HCT116 (cell line): Measurements from ENCODE around the gene CCKAR. TPM values are rescaled to one million over a fixed set of nuclear protein-coding genes. Genes with fewer than 3 reads are reported as not detected.

Experiments used
- ATAC-seq: fragments of 200-7000 bp; cut with Tn5 transposase; 2 replicates; pipeline ENCODE4 v1.9.1; 2020; ENCODE audit warnings: mild to moderate bottlenecking, moderate library complexity
- BruUV-seq: library from RNA; stranded (reverse); fragments of 400-500 nt; replicated peaks from 2 replicates; lab custom pipeline; 2021; lab: Mats Ljungman, UMichigan
- CTCF ChIA-PET: fragments of 300-600 bp; sonication (Branson Sonifier 250); formaldehyde crosslinking; loops from one replicate; lab custom pipeline; 2021; ENCODE audit warnings: antibody characterized with exemption; lab: Charles Lee
- POLR2A ChIA-PET: fragments of 300-600, 350-600 bp; sonication (Branson Sonifier 250); formaldehyde crosslinking; loops from one replicate; lab custom pipeline; 2021; ENCODE audit warnings: antibody characterized with exemption; lab: Charles Lee
- RAD21 ChIA-PET, 2 experiments: fragments of 300-600 bp; sonication (Branson Sonifier 250); formaldehyde crosslinking; loops; one replicate each; lab custom pipeline; 2023; ENCODE audit warnings: low total read pairs in 2 of 2; ENCODE audit not compliant: uncharacterized antibody in 2 of 2, unreplicated experiment in 2 of 2, low non-redundant PET in 1 of 2; lab: Charles Lee
- DNase-seq: peaks from one replicate; pipeline ENCODE4 v3.0.0-alpha.2; 2010; ENCODE audit warnings: low read depth, low spot score
- H2AFZ ChIP-seq: fragments of 200-600 bp; shearing (Covaris generic), sonication (generic); 2 replicates; pipeline ENCODE4 v1.6.1; 2017; ENCODE audit warnings: low read depth, mixed run types, mixed read lengths, antibody characterized with exemption, low read length; ENCODE audit not compliant: poor library complexity, severe bottlenecking
- H3K27ac ChIP-seq: 2 replicates; pipeline ENCODE4 v1.5.1; 2012; ENCODE audit warnings: low read depth, low read length
- H3K27me3 ChIP-seq: fragments of 200-600 bp; sonication (generic); 2 replicates; pipeline ENCODE4 v1.6.1; 2016; ENCODE audit warnings: mixed run types, low read length, mixed read lengths; ENCODE audit not compliant: insufficient read depth
- H3K36me3 ChIP-seq, 2 experiments: fragments of 200-500 bp in 1 of 2; fragments of 200-600 bp in 1 of 2; sonication (Bioruptor generic) in 1 of 2; sonication (generic) in 1 of 2; 2 replicates each; pipeline versions ENCODE4 v1.5.1 to v1.6.1; 2014 to 2016; ENCODE audit warnings: low read length in 2 of 2, inconsistent platforms in 1 of 2, mixed read lengths in 1 of 2, mixed run types in 1 of 2; ENCODE audit not compliant: insufficient read depth in 2 of 2, control insufficient read depth in 1 of 2
- H3K4me1 ChIP-seq, 2 experiments: fragments of 200-600 bp in 1 of 2; sonication (generic) in 1 of 2; 2 replicates each; pipeline versions ENCODE4 v1.5.1 to v1.6.1; 2012 to 2017; ENCODE audit warnings: low read length in 2 of 2, inconsistent platforms in 1 of 2, mild to moderate bottlenecking in 1 of 2, mixed read lengths in 1 of 2, mixed run types in 1 of 2, moderate library complexity in 1 of 2; ENCODE audit not compliant: insufficient read depth in 2 of 2, control insufficient read depth in 1 of 2
- H3K4me2 ChIP-seq: fragments of 200-600 bp; sonication (generic); 2 replicates; pipeline ENCODE4 v1.6.1; 2017; ENCODE audit warnings: mixed run types, low read length, mixed read lengths
- H3K4me3 ChIP-seq, 2 experiments: fragments of 200-600 bp in 1 of 2; sonication (generic) in 1 of 2; replicated peaks in 1 of 2; 2 replicates each; pipeline ENCODE4 v1.5.1; 2011 to 2016; ENCODE audit warnings: low read length in 2 of 2, control low read depth in 1 of 2, low read depth in 1 of 2, mild to moderate bottlenecking in 1 of 2, mixed read lengths in 1 of 2, mixed run types in 1 of 2
- H3K79me2 ChIP-seq: fragments of 200-600 bp; sonication (generic); 2 replicates; pipeline ENCODE4 v1.6.1; 2017; ENCODE audit warnings: mild to moderate bottlenecking, mixed run types, low read length, moderate library complexity, mixed read lengths; ENCODE audit not compliant: insufficient read depth
- H3K9ac ChIP-seq: fragments of 200-600 bp; sonication (generic); 2 replicates; pipeline ENCODE4 v1.6.1; 2016; ENCODE audit warnings: low read length, mixed read lengths
- H3K9me2 ChIP-seq: fragments of 200-600 bp; sonication (generic), shearing (Covaris generic); 2 replicates; pipeline ENCODE4 v1.6.1; 2017; ENCODE audit warnings: mixed run types, mild to moderate bottlenecking, moderate library complexity; ENCODE audit not compliant: insufficient read depth
- H3K9me3 ChIP-seq, 2 experiments: fragments of 200-500 bp in 1 of 2; fragments of 200-600 bp in 1 of 2; sonication (Bioruptor generic) in 1 of 2; sonication (generic) in 1 of 2; 2 replicates each; pipeline ENCODE4 v1.6.1; 2014 to 2017; ENCODE audit warnings: low read length in 2 of 2, mixed read lengths in 2 of 2, inconsistent platforms in 1 of 2, low read depth in 1 of 2, mild to moderate bottlenecking in 1 of 2, mixed run types in 1 of 2, moderate library complexity in 1 of 2; ENCODE audit not compliant: control insufficient read depth in 1 of 2, insufficient read depth in 1 of 2
- H4K20me1 ChIP-seq: fragments of 200-600 bp; sonication (generic), shearing (Covaris generic); 2 replicates; pipeline ENCODE4 v1.6.1; 2017; ENCODE audit warnings: mixed run types, mild to moderate bottlenecking, moderate library complexity; ENCODE audit not compliant: insufficient read depth
- CBX3 ChIP-seq: IDR thresholded peaks from 2 replicates; pipeline ENCODE4 v1.6.1; 2012; ENCODE audit warnings: low read depth
- CEBPB ChIP-seq: IDR thresholded peaks from 2 replicates; pipeline ENCODE4 v1.6.1; 2012; ENCODE audit warnings: low read depth
- CTCF ChIP-seq, 3 experiments: fragments of 200-600 bp in 1 of 3; sonication (generic) in 1 of 3; IDR thresholded peaks in 2 of 3; conservative IDR thresholded peaks in 1 of 3; 2 replicates each; pipeline ENCODE4 v1.5.1; 2012 to 2017; ENCODE audit warnings: low read depth in 2 of 3, low read length in 2 of 3, antibody characterized with exemption in 1 of 3, borderline replicate concordance in 1 of 3, control low read depth in 1 of 3, mild to moderate bottlenecking in 1 of 3, mixed read lengths in 1 of 3, mixed run types in 1 of 3, moderate library complexity in 1 of 3; ENCODE audit not compliant: insufficient read depth in 1 of 3
- EGR1 ChIP-seq: IDR thresholded peaks from 2 replicates; pipeline ENCODE4 v1.6.1; 2012; ENCODE audit warnings: low read depth
- FOSL1 ChIP-seq: IDR thresholded peaks from 2 replicates; pipeline ENCODE4 v1.6.1; 2012; ENCODE audit warnings: low read depth
- JUND ChIP-seq: IDR thresholded peaks from 2 replicates; pipeline ENCODE4 v1.6.1; 2012
- POLR2A ChIP-seq: IDR thresholded peaks from 2 replicates; pipeline ENCODE4 v1.7.0; 2011; ENCODE audit warnings: borderline replicate concordance; ENCODE audit not compliant: insufficient read depth, insufficient read length; ENCODE audit errors: extremely low read depth
- RAD21 ChIP-seq: IDR thresholded peaks from 2 replicates; pipeline ENCODE4 v1.6.1; 2012; ENCODE audit warnings: low read depth, mild to moderate bottlenecking
- SIN3A ChIP-seq: IDR thresholded peaks from 2 replicates; pipeline ENCODE4 v1.6.1; 2012; ENCODE audit warnings: low read depth
- SP1 ChIP-seq: IDR thresholded peaks from 2 replicates; pipeline ENCODE4 v1.6.1; 2012; ENCODE audit warnings: low read depth
- TCF7L2 ChIP-seq: IDR thresholded peaks from 2 replicates; pipeline ENCODE4 v1.7.0; 2011; ENCODE audit warnings: borderline replicate concordance, inconsistent platforms; ENCODE audit not compliant: insufficient read depth, insufficient read length; ENCODE audit errors: extremely low read depth
- ZFX ChIP-seq: fragments of 450-650 bp; IDR thresholded peaks from 2 replicates; pipeline ENCODE4 v1.6.1; 2017
- ZNF274 ChIP-seq: fragments of 200-500 bp; sonication (Bioruptor generic); IDR thresholded peaks from 2 replicates; pipeline ENCODE4 v1.6.1; 2014; ENCODE audit warnings: mild to moderate bottlenecking, low read depth, low read length, inconsistent platforms
- intact Hi-C: fragments of 100-400 bp; cut with micrococcal nuclease; formaldehyde crosslinking; loops from 2 replicates; pipeline ENCODE4 v1.10.0; 2022
- total RNA-seq: library from RNA; stranded (reverse); gene quantifications from one replicate; pipeline ENCODE4 v1.2.1, GENCODE V29; 2021; ENCODE audit not compliant: unreplicated experiment
- TF ChIP-seq, protein P1 (sequence below): IDR thresholded peaks from 2 replicates; pipeline ENCODE4 v1.6.1; 2012; ENCODE audit warnings: low read depth

CCKAR gene
- total RNA-seq, 1 experiment from 2014 or later: not detected

GRCh38 chr4:26466578-26467270, 23.6 kb downstream of the CCKAR start:
- TF ChIP-seq SP1 (no peak), CTCF (IDR thresholded peaks at IDR 0.05 in 2 of 3, conservative IDR thresholded peaks at IDR 0.05 in 1 of 3; ENCODE audit: borderline replicate concordance in 1 of 3, insufficient read depth in 1 of 3, low read depth in 2 of 3, low read length in 2 of 3) (no peak), CEBPB (no peak), POLR2A (no peak), SIN3A (no peak), ZNF274 (no peak), ZFX (no peak), RAD21 (no peak), JUND (no peak), CBX3 (no peak), EGR1 (no peak), TCF7L2 (no peak), FOSL1 (no peak)
- TF ChIP-seq, protein P1, sequence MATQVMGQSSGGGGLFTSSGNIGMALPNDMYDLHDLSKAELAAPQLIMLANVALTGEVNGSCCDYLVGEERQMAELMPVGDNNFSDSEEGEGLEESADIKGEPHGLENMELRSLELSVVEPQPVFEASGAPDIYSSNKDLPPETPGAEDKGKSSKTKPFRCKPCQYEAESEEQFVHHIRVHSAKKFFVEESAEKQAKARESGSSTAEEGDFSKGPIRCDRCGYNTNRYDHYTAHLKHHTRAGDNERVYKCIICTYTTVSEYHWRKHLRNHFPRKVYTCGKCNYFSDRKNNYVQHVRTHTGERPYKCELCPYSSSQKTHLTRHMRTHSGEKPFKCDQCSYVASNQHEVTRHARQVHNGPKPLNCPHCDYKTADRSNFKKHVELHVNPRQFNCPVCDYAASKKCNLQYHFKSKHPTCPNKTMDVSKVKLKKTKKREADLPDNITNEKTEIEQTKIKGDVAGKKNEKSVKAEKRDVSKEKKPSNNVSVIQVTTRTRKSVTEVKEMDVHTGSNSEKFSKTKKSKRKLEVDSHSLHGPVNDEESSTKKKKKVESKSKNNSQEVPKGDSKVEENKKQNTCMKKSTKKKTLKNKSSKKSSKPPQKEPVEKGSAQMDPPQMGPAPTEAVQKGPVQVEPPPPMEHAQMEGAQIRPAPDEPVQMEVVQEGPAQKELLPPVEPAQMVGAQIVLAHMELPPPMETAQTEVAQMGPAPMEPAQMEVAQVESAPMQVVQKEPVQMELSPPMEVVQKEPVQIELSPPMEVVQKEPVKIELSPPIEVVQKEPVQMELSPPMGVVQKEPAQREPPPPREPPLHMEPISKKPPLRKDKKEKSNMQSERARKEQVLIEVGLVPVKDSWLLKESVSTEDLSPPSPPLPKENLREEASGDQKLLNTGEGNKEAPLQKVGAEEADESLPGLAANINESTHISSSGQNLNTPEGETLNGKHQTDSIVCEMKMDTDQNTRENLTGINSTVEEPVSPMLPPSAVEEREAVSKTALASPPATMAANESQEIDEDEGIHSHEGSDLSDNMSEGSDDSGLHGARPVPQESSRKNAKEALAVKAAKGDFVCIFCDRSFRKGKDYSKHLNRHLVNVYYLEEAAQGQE: no peak

More at GRCh38 chr4:26466578-26467270, 23.6 kb downstream of the CCKAR start:
- no peaks in the 10 kb centered on the region for H3K79me2 ChIP-seq
- H3K9me2 ChIP-seq: no peaks in the 10 kb centered on the region
- RAD21 ChIA-PET: no interaction called here
- H3K4me3 ChIP-seq: no peak overlapping the region
- no peaks in the 10 kb centered on the region for H3K4me1 ChIP-seq
- DNase-seq (no peak), ATAC-seq (no peak)
- no peak overlapping the region for H3K4me2 ChIP-seq
- BruUV-seq: no TSS peak
- H4K20me1 ChIP-seq: no peaks in the 10 kb centered on the region
- no peak overlapping the region for H2AFZ ChIP-seq
- intact Hi-C loops: no loop called here
- CTCF ChIA-PET: no interaction called here
- POLR2A ChIA-PET: no interaction called here
- no peaks in the 10 kb centered on the region for H3K27me3 ChIP-seq
- no peak overlapping the region for H3K27ac ChIP-seq
- H3K9me3 ChIP-seq: peaks cover 0 to 6% of the 10 kb centered on the region in 2 experiments; a peak in 1 of 4 replicates
- H3K36me3 ChIP-seq: no peaks in the 10 kb centered on the region
- H3K9ac ChIP-seq: no peak overlapping the region
